Subcutaneous abdominal adipose tissue (tissue), 5 donors: ENCODE data around the gene CDC14A.
A peak's percentile ranks its signal among the peaks of the same experiment; 100 is the strongest.

Source experiments
- H3K27ac ChIP-seq: one replicate; pipeline ENCODE4 v1.7.0; 2013; ENCODE audit warnings: low read depth, mild to moderate bottlenecking, inconsistent platforms, low read length, moderate library complexity
- H3K27me3 ChIP-seq, 5 donors: one replicate each; pipeline ENCODE4 v1.7.0; 2013; ENCODE audit warnings: low read length in 5 of 5, inconsistent platforms in 1 of 5; ENCODE audit not compliant: control insufficient read depth in 5 of 5, insufficient read depth in 4 of 5
- H3K36me3 ChIP-seq, 5 donors: one replicate each; pipeline ENCODE4 v1.7.0; 2013; ENCODE audit warnings: low read length in 5 of 5; ENCODE audit not compliant: control insufficient read depth in 5 of 5, insufficient read depth in 5 of 5
- H3K4me1 ChIP-seq, 5 donors: one replicate each; pipeline ENCODE4 v1.7.0; 2013; ENCODE audit warnings: low read length in 5 of 5, mild to moderate bottlenecking in 3 of 5, moderate library complexity in 1 of 5; ENCODE audit not compliant: control insufficient read depth in 5 of 5, insufficient read depth in 5 of 5
- H3K4me3 ChIP-seq, 5 donors: one replicate each; pipeline ENCODE4 v1.7.0; 2013; ENCODE audit warnings: low read length in 5 of 5, low read depth in 1 of 5
- H3K9ac ChIP-seq, 5 donors: one replicate each; pipeline ENCODE4 v1.7.0; 2013; ENCODE audit warnings: low read length in 5 of 5, mild to moderate bottlenecking in 4 of 5, moderate library complexity in 3 of 5
- H3K9me3 ChIP-seq, 5 donors: one replicate each; pipeline ENCODE4 v1.7.0; 2013; ENCODE audit warnings: low read length in 5 of 5; ENCODE audit not compliant: control insufficient read depth in 5 of 5
- donor health status: healthy.
- donor health status: healthy.
- donor health status: healthy.
- donor health status: healthy.
- donor health status: healthy.

Gene CDC14A

GRCh38 chr1:100556181-100556580, 203.9 kb downstream of the CDC14A start:
- Histone ChIP-seq H3K36me3 (no peaks in the 10 kb centered on the region), H3K9ac (no peak overlapping the region), H3K9me3 (peaks cover 10 to 37% (median 25%) of the 10 kb centered on the region in 5 donors), H3K27ac (no peak overlapping the region), H3K27me3 (no peaks in the 10 kb centered on the region), H3K4me1 (no peaks in the 10 kb centered on the region), H3K4me3 (no peak overlapping the region)

- peaks cover 10 to 32% (median 19%) of the 10 kb centered on the region in 5 donors for H3K9me3 ChIP-seq
- H3K4me1 ChIP-seq = no peaks in the 10 kb centered on the region
- no peak overlapping the region for H3K27ac ChIP-seq
- no peaks in the 10 kb centered on the region for H3K36me3 ChIP-seq
- H3K4me3 ChIP-seq = peak overlapping the region in 1 of 5 donors; percentile 2
- no peaks in the 10 kb centered on the region for H3K27me3 ChIP-seq
- no peak overlapping the region for H3K9ac ChIP-seq
These were observed 204.8 kb downstream of the CDC14A start for GRCh38 chr1:100556925-100557605.

- no peak overlapping the region for H3K27ac ChIP-seq
These were observed 205.3 kb downstream of the CDC14A start for GRCh38 chr1:100557606-100557953.

GRCh38 chr1:100565533-100565932, 213.2 kb downstream of the CDC14A start:
- H3K9me3 ChIP-seq = no peaks in the 10 kb centered on the region
- H3K27me3 ChIP-seq = no peaks in the 10 kb centered on the region
- no peak overlapping the region for H3K27ac ChIP-seq
- no peaks in the 10 kb centered on the region for H3K36me3 ChIP-seq
- H3K4me1 ChIP-seq = no peaks in the 10 kb centered on the region
- no peak overlapping the region for H3K4me3 ChIP-seq
- H3K9ac ChIP-seq = no peak overlapping the region

More at GRCh38 chr1:100557606-100557953, 205.3 kb downstream of the CDC14A start:
- H3K27me3 ChIP-seq = no peaks in the 10 kb centered on the region
- no peaks in the 10 kb centered on the region for H3K4me1 ChIP-seq
- no peak overlapping the region for H3K9ac ChIP-seq
- peaks cover 5 to 27% (median 16%) of the 10 kb centered on the region in 5 donors for H3K9me3 ChIP-seq
- no peaks in the 10 kb centered on the region for H3K36me3 ChIP-seq
- H3K4me3 ChIP-seq = no peak overlapping the region

- Histone ChIP-seq H3K27ac (no peak overlapping the region), H3K9ac (no peak overlapping the region), H3K4me3 (no peak overlapping the region), H3K36me3 (no peaks in the 10 kb centered on the region), H3K9me3 (peaks cover 0 to under 1% (median 0%) of the 10 kb centered on the region in 5 donors), H3K4me1 (no peaks in the 10 kb centered on the region), H3K27me3 (no peaks in the 10 kb centered on the region)
These were observed 213.8 kb downstream of the CDC14A start for GRCh38 chr1:100565937-100566699.

GRCh38 chr1:100567062-100567461, 214.8 kb downstream of the CDC14A start:
- Histone ChIP-seq H3K27ac (no peak overlapping the region), H3K9ac (no peak overlapping the region), H3K27me3 (no peaks in the 10 kb centered on the region), H3K9me3 (peaks cover 0 to 3% (median 0%) of the 10 kb centered on the region in 5 donors), H3K4me3 (no peak overlapping the region), H3K36me3 (no peaks in the 10 kb centered on the region), H3K4me1 (no peaks in the 10 kb centered on the region)
